HTERT RPE-1 (cell line): ENCODE data around the gene ARL4D.
"Not testable (repeated sequence)": the region's sequence is repeated elsewhere in the genome, so short reads cannot be mapped to it uniquely, and the experiment has no call there.

ENCODE experiments used
- in situ Hi-C: fragments of 300-500 bp; cut with MboI; formaldehyde crosslinking; loops from 4 replicates; pipeline ENCODE4 v1.14.3; 2020; ENCODE audit warnings: low sequenced_read_pairs

Gene ARL4D

GRCh38 chr17:43398724-43399595, at the start of gene ARL4D:
ARL4D (plus strand) TSS chr17:43398993; CDS start chr17:43399733, 740 bp downstream.
- in situ Hi-C loops = no loop called here

- in situ Hi-C loops = no loop called here
These were observed 49.7 kb upstream of the ARL4D start for GRCh38 chr17:43349142-43349541.

- in situ Hi-C loops = no loop called here
These were observed 47.9 kb upstream of the ARL4D start for GRCh38 chr17:43350888-43351361.

GRCh38 chr17:43351691-43352090, 47.1 kb upstream of the ARL4D start:
- in situ Hi-C loops = no loop called here

- in situ Hi-C loops = no loop called here
These were observed 46.0 kb upstream of the ARL4D start for GRCh38 chr17:43352579-43353331.

- in situ Hi-C loops = no loop called here
These were observed 45.4 kb upstream of the ARL4D start for GRCh38 chr17:43353393-43353792.

GRCh38 chr17:43354371-43354770, 44.4 kb upstream of the ARL4D start:
- in situ Hi-C loops = no loop called here

GRCh38 chr17:43356450-43356849, 42.3 kb upstream of the ARL4D start:
- in situ Hi-C loops = no loop called here

- in situ Hi-C loops = no loop called here
These were observed 41.8 kb upstream of the ARL4D start for GRCh38 chr17:43356999-43357398.

GRCh38 chr17:43359469-43360110, 39.2 kb upstream of the ARL4D start:
- in situ Hi-C loops = no loop called here

- in situ Hi-C loops = no loop called here
These were observed 38.4 kb upstream of the ARL4D start for GRCh38 chr17:43360376-43360738.

GRCh38 chr17:43360739-43361505, 37.9 kb upstream of the ARL4D start:
- in situ Hi-C loops = no loop called here

GRCh38 chr17:43363181-43363925, 35.4 kb upstream of the ARL4D start:
- in situ Hi-C loops = no loop called here

- in situ Hi-C loops = no loop called here
These were observed 34.9 kb upstream of the ARL4D start for GRCh38 chr17:43363926-43364285.

GRCh38 chr17:43365356-43365755, 33.4 kb upstream of the ARL4D start:
- in situ Hi-C loops = no loop called here

GRCh38 chr17:43365921-43366320, 32.9 kb upstream of the ARL4D start:
- in situ Hi-C loops = not testable (repeated sequence)

- in situ Hi-C loops = no loop called here
These were observed 31.7 kb upstream of the ARL4D start for GRCh38 chr17:43366891-43367736.

- in situ Hi-C loops = no loop called here
These were observed 31.0 kb upstream of the ARL4D start for GRCh38 chr17:43367737-43368242.
